ENCODE measurements around the gene DPP6.
"Not testable (repeated sequence)": the region's sequence is repeated elsewhere in the genome, so short reads cannot be mapped to it uniquely, and the experiment has no call there.

DPP6 gene

DNA sequence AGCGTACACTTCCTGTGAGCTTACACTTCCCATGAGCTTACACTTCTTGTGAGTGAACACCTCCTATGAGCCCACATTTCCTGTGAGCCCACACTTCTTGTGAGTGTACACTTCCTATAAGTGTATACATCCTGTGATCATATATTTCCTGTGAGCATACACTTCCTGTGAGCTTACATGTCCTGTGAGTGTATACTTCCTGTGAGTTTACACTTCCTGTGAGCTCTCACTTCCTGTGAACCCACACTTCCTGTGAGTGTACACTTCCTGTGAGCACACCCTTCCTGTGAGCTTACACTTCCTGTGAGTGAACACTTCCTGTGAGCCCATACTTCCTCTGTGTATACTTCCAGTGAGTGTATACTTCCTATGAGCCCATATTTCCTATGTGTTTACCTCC lies 82.5 kb downstream of the DPP6 start:
- H3K4me3 ChIP-seq (ENCODE audit: control insufficient read depth, low read depth, low read length); DNase-seq (ENCODE audit: low read depth): not testable (repeated sequence)

DNA sequence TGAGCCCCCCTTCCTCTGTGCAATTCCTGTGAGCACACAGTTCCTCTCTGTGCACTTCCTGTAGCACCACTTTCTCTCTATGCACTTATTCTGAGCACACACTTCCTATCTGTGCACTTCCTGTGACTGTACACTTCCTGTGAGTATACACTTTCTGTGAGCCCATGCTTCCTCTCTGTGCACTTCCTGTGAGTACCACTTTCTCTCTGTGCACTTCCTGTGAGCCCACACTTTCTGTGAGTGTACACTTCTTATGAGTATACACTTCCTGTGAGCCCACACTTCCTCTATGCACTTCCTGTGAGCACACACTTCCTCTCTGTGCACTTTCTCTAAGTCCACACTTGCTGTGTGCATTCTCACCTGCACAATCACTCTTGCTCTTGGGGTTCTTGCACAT lies 83.4 kb downstream of the DPP6 start:
- H3K4me3 ChIP-seq (ENCODE audit: control insufficient read depth, low read depth, low read length); DNase-seq (ENCODE audit: low read depth): not testable (repeated sequence)

DNA sequence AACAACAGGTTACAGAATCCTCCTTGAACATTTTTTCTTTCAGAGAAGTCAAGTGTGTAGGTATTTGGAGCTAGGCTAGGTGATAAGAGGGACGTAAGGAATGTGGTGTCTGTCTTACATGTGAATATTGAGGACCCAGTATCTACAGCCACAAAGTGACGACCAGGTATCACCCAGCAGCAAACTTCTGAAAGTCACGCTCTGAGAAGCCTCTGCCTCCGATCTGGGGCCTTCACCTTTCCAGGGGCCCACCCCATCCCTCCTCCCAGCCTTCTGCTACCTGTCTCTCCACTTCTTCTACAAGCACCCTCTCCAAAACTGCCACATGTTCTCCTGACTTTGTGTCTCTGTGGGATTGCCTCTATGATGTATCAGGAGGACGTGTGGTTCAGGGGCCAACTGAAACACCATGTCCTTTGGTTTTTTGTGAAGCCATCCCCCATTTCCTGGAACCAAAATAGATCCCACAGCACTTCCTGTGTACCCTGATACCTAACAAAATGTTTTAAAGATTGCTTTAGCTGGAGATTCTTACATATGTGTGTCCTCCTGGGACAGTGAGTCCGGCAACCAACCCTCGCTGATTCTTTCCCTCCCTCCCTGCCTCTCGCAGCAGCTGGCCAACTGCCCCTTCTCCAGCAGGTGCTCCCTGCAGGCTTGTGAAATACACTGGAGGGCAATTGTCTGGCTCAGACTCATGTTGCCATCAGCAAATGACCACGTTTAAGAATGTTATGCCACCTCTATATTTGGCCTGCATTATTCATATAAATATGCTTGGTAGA lies 93.9 kb downstream of the DPP6 start:
- not testable (repeated sequence) for H3K4me3 ChIP-seq (ENCODE audit: control insufficient read depth, low read depth, low read length)

DNA sequence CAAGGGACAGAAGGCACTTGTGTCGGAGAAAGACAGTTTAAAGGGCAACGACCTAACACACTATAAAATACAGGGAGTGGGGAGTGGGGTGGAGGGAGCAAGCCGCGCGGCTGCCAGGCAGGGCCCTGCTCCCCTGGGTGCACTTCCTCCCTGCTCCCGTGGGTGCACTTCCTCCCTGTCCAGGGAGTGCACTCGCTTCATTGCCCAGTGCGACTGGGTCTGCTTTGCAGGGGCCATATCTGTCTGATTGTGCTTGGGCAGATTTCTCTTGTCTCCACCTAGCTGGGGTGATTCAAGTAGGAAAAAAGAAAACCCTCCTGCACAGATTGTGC lies 94.5 kb downstream of the DPP6 start:
- H3K4me3 ChIP-seq (ENCODE audit: control insufficient read depth, low read depth, low read length); DNase-seq (ENCODE audit: low read depth): not testable (repeated sequence)

More for the DNA sequence above, 93.9 kb downstream of the DPP6 start:
- not testable (repeated sequence) for DNase-seq (ENCODE audit: low read depth)

DNA sequence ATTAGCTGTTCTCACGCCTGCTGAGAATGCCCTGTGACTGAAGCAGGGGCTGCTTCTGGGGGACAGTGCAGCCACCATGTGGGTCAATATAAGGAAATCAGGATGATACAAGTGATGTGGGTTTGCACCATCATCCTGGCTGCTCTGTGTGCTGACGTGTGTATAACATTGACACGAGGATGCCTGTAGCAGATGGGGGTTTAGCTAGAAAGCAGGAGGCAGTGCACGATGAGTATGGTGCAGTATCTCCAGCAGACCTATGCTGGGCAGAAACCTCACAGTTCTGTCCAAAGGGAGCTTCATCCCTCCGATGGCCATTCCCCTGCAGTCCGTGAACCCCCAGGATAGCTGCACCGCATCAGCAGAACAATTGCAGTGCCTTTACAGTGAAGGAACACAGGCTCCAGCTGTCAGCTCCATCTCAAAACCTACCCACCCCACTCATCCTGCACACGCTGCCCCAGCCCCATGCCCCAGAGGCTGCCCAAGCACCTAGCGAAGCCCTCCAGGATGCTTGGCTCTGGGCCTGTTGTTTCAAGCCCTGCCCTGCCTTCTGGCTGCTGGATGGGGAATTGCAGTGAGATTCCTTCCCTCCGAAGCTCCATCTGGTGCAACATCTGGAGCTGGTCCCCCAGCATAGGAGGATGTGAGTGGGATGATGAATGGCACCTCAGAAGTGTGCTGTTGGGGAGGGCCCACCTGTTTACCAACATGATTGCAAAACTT lies 96.8 kb downstream of the DPP6 start:
- not testable (repeated sequence) for H3K4me3 ChIP-seq (ENCODE audit: control insufficient read depth, low read depth, low read length); DNase-seq (ENCODE audit: low read depth)

DNA sequence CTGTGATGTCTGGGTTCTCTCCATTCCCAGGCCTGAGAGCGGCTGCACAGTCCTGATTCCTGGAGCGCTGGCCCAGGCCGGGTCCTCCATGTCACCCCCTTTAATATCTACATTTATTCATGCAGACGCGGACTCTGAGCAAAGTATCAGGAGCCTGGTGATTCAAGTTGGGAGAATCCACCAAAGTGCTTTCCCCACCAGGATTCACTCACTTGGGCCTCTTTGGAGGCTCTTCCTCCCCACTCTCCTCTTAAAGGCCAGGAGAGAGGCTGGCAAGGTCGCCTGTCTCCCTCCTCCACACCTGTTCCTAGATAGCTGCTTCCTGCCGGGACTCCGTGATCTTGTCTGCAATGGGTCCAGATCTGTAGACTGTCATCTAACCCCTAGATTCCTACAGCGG lies 98.5 kb downstream of the DPP6 start:
- H3K4me3 ChIP-seq (ENCODE audit: control insufficient read depth, low read depth, low read length); DNase-seq (ENCODE audit: low read depth): not testable (repeated sequence)

DNA sequence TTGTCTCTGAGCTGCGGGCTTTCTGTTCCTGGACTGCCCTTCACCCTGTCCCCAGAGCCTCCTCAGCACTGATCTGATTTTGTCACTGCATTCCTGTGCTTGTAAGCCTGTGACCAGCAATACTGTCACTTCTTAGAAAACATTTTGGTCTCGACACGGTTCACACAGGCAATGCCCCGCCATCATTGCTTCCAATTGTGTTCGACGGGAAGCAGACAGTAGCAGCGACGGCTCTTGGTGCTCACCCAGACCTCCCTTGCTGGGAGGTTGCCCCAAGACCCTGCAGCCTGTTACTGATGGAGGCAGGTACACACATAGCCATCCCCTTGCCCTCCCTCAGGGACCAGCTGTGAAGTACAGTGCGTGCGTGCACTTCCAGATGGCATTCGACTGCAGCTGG lies 99.1 kb downstream of the DPP6 start:
- DNase-seq (ENCODE audit: low read depth); H3K4me3 ChIP-seq (ENCODE audit: control insufficient read depth, low read depth, low read length): not testable (repeated sequence)

DNA sequence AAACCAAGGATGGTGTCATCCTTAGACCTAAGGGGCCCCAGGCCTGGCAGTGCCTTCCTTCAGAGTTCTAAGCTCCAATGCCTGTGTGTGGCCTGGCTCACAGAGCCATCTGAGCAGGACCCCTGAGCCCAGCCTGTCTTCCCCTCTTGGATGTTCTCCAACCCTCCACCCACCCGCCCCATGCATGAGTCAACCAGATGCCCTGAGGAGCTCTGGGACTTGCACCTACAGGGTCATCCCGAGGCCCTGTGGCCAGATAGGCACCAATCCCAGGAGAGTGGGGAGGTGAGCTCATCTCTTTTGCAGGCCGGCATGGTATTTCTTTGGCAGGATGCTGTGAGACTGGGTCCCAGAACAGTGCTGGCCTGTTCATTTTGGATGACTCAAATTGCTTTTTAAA lies 103.7 kb downstream of the DPP6 start:
- not testable (repeated sequence) for H3K4me3 ChIP-seq (ENCODE audit: control insufficient read depth, low read depth, low read length); DNase-seq (ENCODE audit: low read depth)

DNA sequence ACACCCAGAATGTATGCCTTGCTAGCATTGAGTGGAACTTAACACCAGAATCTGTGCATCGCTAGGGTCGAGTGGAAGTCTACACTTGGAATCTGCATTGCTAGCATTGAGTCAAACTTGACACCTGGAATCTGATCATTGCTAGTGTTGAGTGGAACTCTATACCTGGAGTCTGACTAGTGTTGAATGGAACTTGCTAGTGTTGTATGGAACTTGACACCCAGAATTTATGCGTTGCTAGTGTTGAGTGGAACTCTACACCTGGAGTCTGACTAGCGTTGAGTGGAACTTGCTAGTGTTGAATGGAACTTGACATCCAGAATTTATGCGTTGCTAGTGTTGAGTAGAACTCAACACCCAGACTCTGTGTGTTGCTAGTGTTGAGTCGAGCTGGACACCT lies 110.7 kb downstream of the DPP6 start:
- not testable (repeated sequence) for DNase-seq (ENCODE audit: low read depth)

DNA sequence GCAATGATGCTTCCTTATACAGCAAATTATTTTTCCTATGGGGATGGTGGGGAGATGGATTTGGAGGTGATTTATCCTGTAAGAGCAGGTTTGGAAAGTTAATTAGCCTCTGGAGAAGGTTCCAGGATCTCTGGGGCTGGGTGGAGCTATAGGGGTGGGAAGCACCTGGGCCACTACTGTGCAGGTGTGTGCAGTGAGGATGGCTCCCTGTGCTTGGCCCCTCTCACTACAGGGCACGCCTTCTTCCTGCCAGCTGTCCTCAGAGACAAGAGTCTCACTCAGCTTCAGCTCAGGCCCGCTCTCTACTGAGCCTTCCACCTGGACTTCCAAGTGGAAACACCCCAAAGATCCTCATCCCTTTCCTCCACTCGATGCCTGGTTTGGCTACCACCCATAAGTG lies 111.4 kb downstream of the DPP6 start:
- H3K4me3 ChIP-seq (ENCODE audit: control insufficient read depth, low read depth, low read length); DNase-seq (ENCODE audit: low read depth): not testable (repeated sequence)

More for the DNA sequence above, 110.7 kb downstream of the DPP6 start:
- H3K4me3 ChIP-seq (ENCODE audit: control insufficient read depth, low read depth, low read length), result not testable (repeated sequence)

DNA sequence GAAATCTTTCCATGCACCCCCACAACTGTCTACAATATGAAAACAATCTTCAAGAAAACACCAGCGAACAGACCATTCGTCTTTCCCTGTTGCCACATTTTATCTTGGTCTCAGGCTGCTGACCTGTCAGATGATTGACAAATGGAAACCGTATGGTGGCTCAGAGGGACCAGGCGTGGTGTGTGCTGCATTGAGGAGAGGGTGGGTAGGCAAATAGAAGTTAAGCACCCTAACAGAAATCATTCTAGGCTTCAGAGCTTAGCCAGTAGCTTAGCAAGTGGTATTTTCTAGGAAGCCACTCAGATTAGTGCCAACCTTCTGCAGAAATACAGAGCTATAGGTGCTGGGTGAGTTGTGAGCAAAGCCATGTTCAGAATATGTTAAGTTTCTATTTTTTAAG lies 114.9 kb downstream of the DPP6 start:
- H3K4me3 ChIP-seq (ENCODE audit: control insufficient read depth, low read depth, low read length), result no peak overlapping the region
- TF ChIP-seq, protein P1, sequence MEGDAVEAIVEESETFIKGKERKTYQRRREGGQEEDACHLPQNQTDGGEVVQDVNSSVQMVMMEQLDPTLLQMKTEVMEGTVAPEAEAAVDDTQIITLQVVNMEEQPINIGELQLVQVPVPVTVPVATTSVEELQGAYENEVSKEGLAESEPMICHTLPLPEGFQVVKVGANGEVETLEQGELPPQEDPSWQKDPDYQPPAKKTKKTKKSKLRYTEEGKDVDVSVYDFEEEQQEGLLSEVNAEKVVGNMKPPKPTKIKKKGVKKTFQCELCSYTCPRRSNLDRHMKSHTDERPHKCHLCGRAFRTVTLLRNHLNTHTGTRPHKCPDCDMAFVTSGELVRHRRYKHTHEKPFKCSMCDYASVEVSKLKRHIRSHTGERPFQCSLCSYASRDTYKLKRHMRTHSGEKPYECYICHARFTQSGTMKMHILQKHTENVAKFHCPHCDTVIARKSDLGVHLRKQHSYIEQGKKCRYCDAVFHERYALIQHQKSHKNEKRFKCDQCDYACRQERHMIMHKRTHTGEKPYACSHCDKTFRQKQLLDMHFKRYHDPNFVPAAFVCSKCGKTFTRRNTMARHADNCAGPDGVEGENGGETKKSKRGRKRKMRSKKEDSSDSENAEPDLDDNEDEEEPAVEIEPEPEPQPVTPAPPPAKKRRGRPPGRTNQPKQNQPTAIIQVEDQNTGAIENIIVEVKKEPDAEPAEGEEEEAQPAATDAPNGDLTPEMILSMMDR (conservative IDR thresholded peaks at IDR 0.05; ENCODE audit: control insufficient read depth, insufficient read depth, low read depth, low read length), result no peak
- no peak for DNase-seq (ENCODE audit: low read depth)

DNA sequence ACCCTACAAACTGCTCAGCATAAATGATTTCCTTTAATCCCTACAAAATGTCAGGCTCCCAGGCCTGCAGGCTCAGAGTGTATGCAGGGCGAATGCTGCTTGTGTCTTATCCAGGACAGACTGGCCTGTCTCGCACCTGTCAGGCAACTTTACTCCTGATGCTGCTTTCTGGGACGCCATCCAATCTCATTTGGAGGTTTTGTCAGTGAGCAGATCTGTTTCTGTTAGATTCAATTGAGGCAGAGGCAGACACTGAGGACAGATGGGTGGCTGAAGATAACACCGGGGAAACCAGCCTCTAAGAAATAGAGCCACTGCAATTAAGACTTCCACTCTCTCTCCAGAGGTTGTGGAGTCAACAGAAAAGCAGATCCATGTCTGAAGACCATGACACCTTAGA lies 115.6 kb downstream of the DPP6 start:
- no peak for DNase-seq (ENCODE audit: low read depth)
- no peak overlapping the region for H3K4me3 ChIP-seq (ENCODE audit: control insufficient read depth, low read depth, low read length)
- TF ChIP-seq, protein P1 (conservative IDR thresholded peaks at IDR 0.05; ENCODE audit: control insufficient read depth, insufficient read depth, low read depth, low read length), result no peak

All from fibroblast of mammary gland (primary cell).